Stromal cell of bone marrow (primary cell): ENCODE data around the gene SAP30L.

ENCODE experiments used
- DNase-seq: peaks from one replicate; pipeline ENCODE4 v3.0.0-alpha.2; 2012; ENCODE audit warnings: low read depth

The SAP30L gene

GRCh38 chr5:154419236-154419635 lies 26.6 kb upstream of the SAP30L start:
- DNase-seq: no peak

GRCh38 chr5:154421868-154422267 lies 23.9 kb upstream of the SAP30L start:
- no peak for DNase-seq

GRCh38 chr5:154422298-154422697 lies 23.5 kb upstream of the SAP30L start:
- no peak for DNase-seq

DNA sequence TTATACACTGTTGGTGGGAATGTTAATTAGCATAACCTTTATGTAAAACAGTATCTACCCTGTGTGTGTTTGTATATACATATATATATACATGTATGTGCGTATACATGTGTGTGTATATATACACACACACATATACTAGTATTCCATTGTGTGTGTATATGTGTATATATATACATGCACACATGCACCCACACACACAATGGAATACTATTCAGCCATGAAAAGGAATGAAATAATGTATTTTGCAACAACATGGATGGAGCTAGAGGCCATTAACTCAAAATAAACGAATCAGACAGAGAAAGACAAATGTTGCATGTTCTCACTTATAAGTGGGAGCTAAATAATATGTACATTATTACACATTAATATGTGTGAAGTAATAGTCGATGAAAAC lies 17.6 kb upstream of the SAP30L start:
- no peak for DNase-seq

DNA sequence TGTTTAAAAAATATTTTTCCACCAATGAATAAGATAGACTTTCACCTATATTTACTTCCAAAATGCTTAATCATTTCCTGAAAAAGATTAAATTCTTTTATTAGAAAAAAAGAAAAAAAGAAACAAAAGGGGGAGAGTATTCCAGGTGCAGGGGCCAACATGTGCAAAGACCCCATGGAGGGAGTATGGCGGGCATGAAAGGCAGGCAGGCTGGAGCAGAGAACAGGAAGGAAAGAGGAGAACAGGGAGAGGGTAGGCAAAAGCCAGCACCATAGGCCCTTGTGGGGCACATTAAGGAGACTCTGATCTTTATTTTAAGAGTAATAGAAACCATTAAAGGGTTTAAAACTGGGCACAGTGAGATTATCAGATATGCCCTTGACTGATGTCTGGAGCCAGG lies 16.5 kb upstream of the SAP30L start:
- no peak for DNase-seq

DNA sequence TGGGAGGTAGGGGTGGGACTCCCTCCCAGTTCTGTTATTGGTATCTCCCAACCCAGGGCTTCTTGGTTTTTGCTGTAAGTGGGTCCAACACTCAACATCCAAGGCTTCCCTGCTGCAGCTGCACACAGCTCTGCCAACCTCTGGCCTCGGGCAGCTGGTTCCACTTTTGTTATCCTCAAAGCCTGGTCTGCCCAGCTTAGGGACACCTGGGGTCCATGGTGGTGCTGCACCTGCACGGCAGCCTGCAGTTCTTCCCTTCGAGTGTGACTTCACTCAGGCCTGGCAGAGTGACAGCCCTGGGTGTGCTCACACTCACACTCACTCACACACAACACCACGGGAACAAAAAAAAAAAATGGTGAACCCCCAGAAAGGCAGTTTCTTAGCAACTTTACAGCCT lies 15.3 kb upstream of the SAP30L start:
- no peak for DNase-seq

DNA sequence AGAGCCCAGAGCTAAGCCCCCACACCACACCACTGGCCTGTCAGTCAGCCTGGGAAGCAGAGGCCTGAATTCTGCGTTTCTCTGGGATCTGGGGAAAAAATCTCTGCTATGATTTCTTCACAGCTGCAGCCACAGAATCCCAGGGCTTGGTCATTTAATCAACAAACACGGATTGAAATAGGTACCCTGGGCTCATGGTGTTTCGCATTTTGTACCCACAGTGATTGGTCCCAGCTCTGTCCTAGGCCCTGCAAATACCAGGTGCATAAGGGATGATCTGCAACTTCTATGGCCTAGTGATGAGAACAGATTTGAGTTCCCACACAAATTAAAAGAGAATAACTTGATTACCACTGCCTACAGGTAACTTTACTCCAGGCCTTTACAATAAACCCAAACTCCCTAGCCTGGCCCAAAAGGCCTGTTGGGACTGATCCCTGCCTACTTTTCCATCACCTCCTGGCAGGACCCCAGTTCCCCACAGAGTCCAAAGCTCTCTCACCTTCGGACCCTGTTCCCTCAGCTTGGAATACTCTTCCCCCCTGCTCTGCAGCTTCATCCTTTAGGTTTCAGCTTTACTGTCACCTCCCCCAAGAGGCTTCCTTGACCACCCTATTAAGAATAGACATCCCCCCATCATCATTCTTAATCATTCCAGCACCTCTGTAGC lies 14.7 kb upstream of the SAP30L start:
- no peak for DNase-seq

GRCh38 chr5:154435226-154435625 lies 10.6 kb upstream of the SAP30L start:
- DNase-seq: no peak

DNA sequence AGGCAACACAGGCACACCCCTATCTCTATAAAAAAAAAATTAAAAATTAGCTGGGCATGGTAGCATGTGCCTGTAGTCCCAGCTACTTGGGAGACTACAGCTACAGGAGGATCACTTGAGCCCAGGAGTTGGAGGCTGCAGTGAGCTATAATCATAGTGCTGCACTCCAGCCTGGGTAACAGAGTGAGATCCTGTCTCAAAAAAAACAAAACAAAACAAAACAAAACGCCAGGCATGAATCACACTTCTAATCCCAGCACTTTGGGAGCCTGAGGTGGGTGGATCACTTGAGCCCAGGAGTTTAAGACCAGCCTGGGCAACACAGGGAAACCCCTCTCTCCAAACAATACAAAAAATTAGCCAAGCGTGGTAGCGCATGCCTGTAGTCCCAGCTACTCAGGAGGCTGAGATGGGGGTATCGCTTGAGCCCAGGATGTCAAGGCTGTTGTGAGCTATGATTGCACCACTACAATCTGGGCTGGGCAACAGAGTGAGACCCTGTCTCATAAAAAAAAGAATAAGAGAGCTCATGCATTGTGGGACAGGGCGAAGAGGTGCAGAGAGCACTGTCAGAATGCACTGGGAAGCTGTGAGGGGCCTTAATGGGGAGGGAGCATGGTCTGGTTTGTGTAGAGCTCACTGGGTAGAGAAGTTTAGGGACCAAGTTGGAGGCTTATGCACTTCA lies 8.4 kb upstream of the SAP30L start:
- no peak for DNase-seq

DNA sequence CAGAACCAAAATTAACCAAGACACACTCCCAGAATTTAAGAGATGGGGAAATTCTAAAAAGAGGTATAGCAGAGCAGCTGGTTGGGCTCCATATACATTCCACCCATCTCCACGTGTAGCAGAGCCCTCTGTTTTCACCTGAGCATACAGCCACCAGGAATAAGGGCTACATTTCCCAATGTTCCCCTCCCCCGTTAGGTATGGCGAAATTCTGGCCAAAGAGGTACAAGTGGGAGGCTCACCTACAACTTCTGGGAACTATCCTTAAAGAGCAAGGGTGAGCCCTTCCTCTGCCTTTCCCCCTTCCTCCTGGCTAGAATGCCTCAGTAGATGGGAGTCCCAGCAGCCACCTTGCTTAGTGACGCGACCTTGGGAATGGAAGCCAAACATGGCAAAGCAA lies 5.3 kb upstream of the SAP30L start:
- DNase-seq: no peak

- no peak for DNase-seq
Observed at GRCh38 chr5:154442801-154443200, 3.0 kb upstream of the SAP30L start.

DNA sequence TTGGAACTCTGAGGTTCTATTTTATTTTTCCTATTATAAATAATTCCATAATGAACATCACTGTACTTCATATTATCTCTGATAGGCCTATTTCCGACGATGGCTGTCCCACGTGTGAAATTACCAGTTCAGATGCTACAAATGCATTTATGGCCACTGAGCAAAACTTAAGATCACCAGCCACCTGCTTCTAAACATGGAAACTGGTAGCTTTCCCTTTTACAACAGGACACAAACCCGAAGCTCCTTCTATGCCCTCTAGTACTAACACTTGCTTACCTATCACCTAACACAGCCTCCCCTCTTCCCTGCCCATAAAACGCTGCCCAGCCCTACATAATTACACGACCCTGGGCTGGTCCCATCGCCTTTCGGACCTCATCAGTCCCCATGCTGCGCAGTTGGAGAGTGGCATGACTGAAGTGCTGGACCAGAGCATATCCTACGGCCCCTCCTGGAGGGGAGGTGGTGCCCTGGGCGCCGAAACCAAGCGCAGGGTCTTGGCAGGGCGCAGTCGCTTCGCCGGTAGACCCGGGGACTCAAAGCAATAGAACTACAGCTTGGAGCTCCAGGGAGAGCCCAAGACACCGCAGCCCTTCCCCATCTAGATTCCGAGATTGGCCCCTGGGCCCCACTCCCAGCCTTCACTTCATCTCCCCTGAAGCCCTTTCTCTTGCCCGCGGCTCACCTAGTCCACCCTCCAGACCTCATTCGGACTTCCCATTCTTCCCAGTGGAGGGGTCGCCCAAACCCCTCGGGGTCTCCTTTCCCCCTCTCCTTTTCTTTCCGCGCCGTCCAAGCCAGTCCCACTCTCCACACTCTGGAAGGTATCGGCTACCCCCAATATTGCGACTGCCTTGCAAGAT lies 1.0 kb upstream of the SAP30L start:
- DNase-seq: no peak

DNA sequence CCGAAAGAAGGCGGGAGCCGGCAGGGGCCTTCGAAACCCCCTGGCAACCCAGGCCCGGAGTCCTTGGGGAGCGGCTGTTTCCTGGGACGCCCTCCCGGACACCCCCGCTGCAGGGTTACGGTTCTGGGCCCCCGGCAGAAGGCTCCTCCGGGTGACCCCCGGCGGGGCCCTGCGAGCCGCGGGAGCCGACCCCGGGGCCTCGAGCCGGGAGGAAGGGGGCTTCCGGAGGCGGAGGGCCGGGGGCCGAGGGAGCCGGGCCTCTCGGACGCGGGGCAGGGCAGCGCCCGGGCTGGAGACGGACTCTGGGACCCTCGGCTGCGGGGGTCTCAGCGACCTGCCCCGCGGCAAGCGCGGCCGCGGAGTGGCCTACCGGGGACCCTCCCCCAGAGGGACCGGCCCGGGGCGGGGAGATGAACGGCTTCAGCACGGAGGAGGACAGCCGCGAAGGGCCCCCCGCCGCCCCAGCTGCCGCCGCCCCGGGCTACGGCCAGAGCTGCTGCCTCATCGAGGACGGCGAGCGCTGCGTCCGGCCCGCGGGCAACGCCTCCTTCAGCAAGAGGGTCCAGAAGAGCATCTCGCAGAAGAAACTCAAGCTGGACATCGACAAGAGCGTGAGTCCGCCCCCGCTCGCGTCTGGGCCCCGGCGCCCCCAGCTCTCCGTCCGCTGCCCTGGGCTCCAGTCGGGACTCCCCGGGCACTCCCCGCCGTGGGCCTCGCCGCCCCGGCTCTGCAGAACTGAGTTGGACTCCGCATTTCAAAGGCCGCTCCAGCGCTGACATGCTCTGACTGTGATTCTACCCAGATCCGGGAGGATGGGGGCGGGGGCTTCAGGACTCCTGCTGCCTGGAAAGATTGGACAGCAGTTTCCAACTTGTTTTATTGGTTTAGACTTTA lies 645 bp downstream of the SAP30L start:
- DNase-seq: peak; percentile 43

- no peak for DNase-seq
Observed at GRCh38 chr5:154447089-154447725, 1.4 kb downstream of the SAP30L start.

DNA sequence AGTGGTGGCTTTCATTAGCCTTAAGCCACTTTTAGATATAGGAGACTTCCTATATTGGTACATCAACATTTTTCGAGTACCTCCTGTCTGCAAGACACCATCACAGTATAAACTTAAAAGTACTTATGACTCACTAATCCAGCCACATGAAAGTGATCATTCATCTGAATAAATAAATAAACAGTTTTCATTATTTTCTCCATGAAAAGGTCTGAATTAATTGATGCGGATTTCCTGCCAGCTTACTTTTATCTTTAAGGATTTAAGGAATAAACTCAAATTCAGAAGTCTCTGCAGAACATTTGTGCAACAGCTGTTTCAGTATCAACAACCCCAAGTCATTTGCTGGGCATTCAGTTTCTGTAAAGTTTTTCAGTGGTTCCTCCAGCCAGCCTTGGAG lies 4.0 kb downstream of the SAP30L start:
- DNase-seq: no peak

- DNase-seq: no peak
Observed at GRCh38 chr5:154451957-154452356, 6.2 kb downstream of the SAP30L start.

GRCh38 chr5:154455585-154455984 lies 9.8 kb downstream of the SAP30L start:
- DNase-seq: no peak

GRCh38 chr5:154456540-154456939 lies 10.7 kb downstream of the SAP30L start:
- DNase-seq: no peak

- DNase-seq: no peak
Observed at GRCh38 chr5:154459015-154459414, 13.2 kb downstream of the SAP30L start.

DNA sequence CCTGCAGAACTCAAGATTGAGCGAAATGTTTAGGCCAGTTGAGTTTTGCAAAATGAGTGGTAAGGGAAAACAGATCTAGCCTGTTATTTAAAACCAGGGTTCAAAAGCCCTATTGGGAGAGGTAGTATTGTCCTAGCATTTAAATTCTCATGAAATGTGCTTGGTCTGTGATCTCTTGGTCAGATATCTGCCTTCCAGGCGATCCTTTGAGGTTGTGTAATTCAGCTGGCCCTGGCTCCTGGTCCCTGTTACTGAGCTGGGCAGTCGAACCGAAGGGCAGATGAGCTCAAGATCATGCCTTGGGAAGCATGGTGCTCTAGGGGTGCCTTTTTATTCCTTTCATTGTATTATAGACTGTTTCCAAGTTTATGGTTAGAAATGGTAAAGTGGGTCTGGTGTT lies 14.4 kb downstream of the SAP30L start:
- no peak for DNase-seq

DNA sequence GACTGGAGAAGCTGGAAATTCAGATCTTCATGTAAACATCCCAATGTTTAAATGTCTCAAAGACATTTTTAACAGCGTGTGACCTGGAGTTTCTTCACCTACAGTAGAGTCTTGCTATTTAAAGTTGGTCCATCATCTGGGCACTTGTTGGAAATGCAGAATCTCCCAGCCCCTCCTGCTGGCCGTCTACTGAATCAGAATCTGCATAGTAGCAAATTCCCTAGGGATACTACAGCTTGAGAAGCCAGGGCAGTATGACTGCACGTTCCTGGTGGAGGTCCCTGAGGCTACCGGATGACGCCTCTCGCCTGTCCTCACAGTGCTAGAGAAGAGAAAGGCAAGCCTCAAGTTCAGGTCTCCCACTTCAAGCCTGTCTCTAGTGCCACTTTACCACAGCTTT lies 15.7 kb downstream of the SAP30L start:
- DNase-seq: no peak

DNA sequence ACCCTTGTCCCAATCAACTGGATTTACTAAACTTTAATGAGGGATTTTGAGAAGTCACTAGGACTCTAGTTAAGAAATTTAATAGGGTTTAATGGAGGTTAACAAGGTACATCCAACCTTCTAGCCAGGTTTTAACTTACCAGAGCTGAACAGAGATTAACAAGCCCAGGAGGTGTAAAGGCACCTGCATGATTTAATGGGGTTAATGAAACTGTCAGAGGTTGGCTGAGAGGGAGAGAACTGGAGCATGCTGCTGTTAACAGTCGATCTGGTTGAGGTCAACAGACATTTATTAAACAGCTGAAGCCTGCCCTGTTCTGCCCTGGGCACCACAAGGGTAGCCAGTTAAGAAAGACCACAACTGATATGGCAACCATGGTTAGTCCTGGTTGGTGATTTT lies 18.6 kb downstream of the SAP30L start:
- no peak for DNase-seq
